AG09319 (cell line): Measurements from ENCODE around the gene DHX58.

Experiments
- DNase-seq: peaks from one replicate; pipeline ENCODE4 v3.0.0-alpha.2; 2010; ENCODE audit warnings: low read depth; ENCODE audit errors: extremely low read depth
- TF ChIP-seq, protein P1 (sequence below): IDR thresholded peaks from 2 replicates; pipeline ENCODE4 v1.5.1; 2011; ENCODE audit warnings: low read depth, mild to moderate bottlenecking, inconsistent platforms, low read length, moderate library complexity

The DHX58 gene

DNA sequence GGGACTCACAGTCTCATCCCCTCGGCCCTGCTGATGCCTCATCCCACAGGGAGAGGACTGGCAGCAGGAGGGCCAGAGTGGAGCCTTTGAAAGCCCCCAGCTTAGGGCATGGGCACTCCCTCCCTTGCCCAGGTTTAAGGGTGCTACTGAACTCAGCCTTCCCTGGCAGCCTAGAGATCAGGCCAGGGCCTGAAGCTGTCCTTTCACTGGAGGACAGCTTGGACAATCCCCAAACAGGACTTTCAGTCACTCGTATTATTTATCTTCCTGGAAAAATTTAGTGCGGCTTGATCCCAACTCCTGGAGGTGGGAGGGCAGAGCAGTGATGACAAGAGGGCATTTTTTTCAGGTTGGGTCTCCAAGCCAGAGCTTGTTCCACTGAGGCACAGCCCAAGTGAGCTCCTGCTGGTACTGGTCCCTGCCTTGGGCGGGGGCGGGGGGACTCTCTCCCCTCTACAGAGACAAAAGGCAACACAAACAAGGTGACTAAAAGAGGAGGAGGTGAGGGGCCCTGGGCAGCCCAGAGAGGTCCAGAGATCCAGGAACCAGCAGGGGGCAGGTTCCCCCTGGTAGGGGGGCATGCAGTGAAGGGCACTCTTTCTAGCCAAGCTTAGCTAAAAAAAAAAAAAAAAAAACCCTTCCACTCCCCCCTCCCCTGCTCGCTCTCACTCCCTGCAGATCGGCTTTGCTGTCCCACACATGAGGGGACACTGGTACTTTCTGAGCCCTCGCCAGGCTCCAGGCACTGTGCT is 16.0 kb downstream of the DHX58 start:
- no peak for DNase-seq
- TF ChIP-seq, protein P1, sequence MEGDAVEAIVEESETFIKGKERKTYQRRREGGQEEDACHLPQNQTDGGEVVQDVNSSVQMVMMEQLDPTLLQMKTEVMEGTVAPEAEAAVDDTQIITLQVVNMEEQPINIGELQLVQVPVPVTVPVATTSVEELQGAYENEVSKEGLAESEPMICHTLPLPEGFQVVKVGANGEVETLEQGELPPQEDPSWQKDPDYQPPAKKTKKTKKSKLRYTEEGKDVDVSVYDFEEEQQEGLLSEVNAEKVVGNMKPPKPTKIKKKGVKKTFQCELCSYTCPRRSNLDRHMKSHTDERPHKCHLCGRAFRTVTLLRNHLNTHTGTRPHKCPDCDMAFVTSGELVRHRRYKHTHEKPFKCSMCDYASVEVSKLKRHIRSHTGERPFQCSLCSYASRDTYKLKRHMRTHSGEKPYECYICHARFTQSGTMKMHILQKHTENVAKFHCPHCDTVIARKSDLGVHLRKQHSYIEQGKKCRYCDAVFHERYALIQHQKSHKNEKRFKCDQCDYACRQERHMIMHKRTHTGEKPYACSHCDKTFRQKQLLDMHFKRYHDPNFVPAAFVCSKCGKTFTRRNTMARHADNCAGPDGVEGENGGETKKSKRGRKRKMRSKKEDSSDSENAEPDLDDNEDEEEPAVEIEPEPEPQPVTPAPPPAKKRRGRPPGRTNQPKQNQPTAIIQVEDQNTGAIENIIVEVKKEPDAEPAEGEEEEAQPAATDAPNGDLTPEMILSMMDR: no peak

DNA sequence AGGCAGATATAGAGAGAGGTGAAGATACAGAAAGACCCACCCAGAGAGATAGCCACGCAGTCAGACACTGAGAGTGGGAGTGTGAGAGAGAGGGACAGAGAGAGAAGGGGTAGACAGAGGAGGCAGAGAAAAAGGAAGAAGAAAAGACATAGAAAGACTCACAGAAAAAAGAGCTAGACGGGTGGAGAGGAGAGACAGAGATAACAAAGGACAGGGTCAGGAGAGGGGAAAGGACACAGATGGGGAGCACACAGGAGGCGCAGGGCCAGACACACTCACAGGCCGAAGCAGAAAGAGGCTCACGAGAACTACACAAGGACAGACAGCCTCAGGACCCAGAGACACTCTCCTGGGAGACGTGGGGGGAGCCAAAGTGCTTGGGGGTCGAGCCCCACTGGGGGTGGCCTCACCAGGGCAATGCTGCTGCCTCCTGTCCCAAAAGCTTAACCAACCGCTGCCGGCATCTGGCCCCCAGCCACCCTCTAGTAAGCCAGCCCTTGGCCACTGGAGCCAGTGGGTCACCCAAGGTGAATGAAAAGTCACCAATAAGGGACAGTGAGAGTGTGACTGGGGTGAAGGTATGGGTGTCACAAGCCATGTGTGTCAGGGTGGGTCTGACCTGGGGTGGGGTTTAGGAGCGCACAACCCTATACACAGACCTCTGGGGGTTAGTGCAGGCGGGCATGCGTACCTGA is 18.0 kb downstream of the DHX58 start:
- DNase-seq: no peak
- TF ChIP-seq, protein P1: no peak

DNA sequence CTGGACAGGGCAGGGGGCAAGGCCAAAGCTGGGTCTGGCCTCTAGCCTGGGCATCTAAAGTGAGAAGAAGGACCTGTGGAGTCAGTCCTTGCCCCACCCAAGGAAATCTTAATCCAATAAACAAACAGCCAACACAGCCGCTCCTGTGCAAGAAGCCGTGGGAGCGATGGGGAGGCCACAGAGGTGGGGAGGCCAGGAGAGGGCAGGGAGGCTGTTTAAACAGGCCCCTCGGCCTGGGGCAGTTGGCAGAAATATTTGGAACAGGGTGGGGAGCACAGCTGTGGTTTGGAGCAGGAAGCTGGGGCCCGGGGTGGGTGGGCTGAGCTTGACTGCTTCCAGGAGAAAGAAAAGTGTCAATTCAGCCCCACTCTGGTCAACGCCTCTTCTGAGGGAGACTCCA is 19.6 kb downstream of the DHX58 start:
- TF ChIP-seq, protein P1: no peak
- DNase-seq: no peak

DNA sequence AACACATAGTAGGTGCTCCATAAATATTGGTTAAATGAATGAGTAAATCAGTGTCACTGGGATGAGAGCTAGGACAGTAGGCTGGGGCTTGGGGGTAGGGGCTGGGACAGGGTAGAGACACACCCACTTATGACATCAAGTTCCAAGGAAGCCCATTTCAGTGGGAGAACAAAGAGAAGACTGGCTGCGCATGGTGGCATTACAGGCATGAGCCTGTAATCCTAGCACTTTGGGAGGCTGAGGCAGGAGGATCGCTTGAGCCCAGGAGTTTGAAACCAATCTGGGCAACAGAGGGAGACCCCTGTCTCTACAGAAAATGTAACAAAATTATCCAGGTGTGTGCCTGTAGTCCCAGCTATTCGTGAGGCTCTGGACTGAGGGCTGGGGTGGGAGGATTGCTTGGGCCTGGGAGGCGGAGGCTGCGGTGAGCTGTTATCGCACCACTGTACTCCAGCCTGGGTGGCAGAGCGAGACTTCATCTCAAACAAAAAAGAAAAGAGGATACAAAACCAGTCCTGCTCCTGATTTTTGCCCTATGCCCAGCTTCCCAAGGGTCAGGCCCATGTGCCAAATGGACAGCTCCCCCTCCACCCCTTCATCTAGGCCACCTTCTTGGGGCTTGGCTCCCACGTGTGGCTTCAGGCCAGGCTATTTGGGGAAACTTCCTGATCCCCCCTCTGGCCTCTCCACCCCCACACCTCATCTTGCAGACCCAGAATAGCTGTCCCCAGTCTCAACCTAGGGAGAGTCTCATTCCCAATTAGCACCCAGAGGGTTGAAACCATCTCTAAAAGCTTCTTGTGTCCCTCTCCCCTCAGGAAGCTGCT is 21.3 kb downstream of the DHX58 start:
- TF ChIP-seq, protein P1: no peak
- DNase-seq: no peak

DNA sequence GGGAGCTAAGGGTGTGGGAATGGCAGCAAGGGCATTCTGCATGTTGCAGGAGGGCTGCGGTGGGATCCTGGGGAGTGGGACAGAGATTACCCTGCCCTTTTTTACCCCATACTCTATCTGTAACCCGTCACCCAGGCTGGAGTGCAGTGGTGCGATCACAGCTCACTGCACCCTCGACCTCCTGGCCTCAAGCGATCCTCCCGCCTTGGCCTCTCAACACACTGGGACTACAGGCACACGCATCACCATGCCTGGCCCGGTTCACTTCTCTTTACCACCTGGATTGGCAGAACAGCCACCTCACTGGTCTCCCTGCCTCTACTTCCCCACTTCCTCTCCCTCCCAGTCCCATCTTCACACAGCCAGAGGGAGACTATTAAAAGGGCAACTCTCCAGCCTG is 23.8 kb downstream of the DHX58 start:
- no peak for DNase-seq
- TF ChIP-seq, protein P1: no peak

DNA sequence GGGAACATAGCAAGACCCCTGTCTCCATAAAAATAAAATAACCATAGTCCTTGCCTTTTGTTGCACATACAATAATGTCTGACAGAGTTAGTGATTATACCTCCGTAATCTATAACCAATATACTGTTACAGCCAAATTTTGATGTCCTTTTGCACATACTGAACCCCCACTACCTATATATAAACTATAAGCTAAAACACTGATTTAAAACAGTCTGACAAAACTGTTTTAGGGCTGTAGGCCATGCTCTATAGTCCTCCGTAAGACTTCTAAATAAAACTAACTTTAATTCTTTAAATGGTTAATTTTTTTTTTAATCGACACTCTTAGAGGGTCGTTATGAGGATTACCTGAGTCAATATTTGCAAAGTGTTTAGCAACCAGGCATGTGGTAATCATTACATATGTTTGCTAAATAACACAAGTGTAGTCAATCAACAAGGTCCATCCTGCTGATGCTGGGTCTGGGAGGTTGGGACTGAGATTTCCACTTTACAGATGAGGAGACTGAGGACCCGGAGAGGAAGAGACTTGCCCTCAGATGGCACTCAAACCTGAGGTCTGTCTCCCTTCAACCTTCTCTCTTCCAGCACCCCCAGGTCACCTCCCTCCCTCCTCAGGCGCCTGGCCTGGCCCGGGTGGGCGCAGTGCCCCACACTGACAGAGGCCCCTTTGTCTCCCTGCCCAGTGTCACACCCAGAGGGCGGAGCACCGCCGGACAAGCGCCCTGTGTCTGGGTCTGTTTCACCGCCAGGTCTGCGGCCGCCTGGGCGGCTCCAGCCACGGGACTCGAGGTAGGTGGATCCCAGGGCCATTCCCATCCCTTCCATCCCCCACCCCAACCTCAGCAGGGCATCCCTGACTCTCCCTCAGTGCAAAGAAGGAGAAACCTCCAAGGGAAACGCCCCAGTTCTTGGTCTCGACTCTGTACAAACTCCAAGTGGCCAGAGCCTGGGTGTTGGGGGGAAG is 24.5 kb downstream of the DHX58 start:
- TF ChIP-seq, protein P1: no peak
- DNase-seq: no peak
